Gastroesophageal sphincter (tissue), 3 donors: ENCODE data around the gene CCDC80.

Experiments used
- CTCF ChIP-seq, 4 experiments: fragments of 200-600 bp in 2 of 4; fragments of 450-650 bp in 2 of 4; sonication (generic) in 1 of 4; IDR thresholded peaks; one replicate each; pipeline ENCODE4 v1.5.1; 2017 to 2019; ENCODE audit warnings: antibody characterized with exemption in 4 of 4, mild to moderate bottlenecking in 2 of 4, moderate library complexity in 2 of 4
- EP300 ChIP-seq: sonication (generic); formaldehyde crosslinking; IDR thresholded peaks from one replicate; pipeline ENCODE4 v1.6.1; 2017; ENCODE audit warnings: antibody characterized with exemption, mild to moderate bottlenecking
- POLR2A ChIP-seq, 2 donors: fragments of 450-650 bp; IDR thresholded peaks; one replicate each; pipeline ENCODE4 v1.6.1; 2017; ENCODE audit warnings: antibody characterized with exemption in 2 of 2, mild to moderate bottlenecking in 2 of 2, moderate library complexity in 1 of 2
- POLR2AphosphoS5 ChIP-seq: sonication (generic); formaldehyde crosslinking; IDR thresholded peaks from one replicate; pipeline ENCODE4 v1.6.1; 2017; ENCODE audit warnings: antibody characterized with exemption

GRCh38 chr3:112587336-112587735, 53.6 kb downstream of the CCDC80 start:
- no peak for TF ChIP-seq CTCF (IDR thresholded peaks at IDR 0.05)
- TF ChIP-seq EP300 = no peak
- no peak for TF ChIP-seq POLR2A (IDR thresholded peaks at IDR 0.05)
- no peak for TF ChIP-seq POLR2AphosphoS5
